Breast epithelium (tissue), 4 donors: Measurements from ENCODE around the gene STPG3. TPM values are rescaled to one million over a fixed set of nuclear protein-coding genes. Genes with fewer than 3 reads are reported as not detected.

ENCODE experiments used
- DNase-seq, 2 donors: peaks; one replicate each; pipeline ENCODE4 v3.0.0-alpha.2; 2019; ENCODE audit warnings: low spot score in 2 of 2
- H3K27ac ChIP-seq, 2 donors: fragments of 200-600 bp; sonication (generic) in 1 of 2; one replicate each; pipeline ENCODE4 v1.5.1; 2016 to 2019; ENCODE audit warnings: mild to moderate bottlenecking in 1 of 2
- H3K27me3 ChIP-seq, 2 donors: fragments of 200-600 bp; sonication (generic) in 1 of 2; one replicate each; pipeline versions ENCODE4 v1.5.1 to v1.6.0; 2017 to 2019; ENCODE audit warnings: control low read depth in 1 of 2, mild to moderate bottlenecking in 1 of 2
- H3K36me3 ChIP-seq: fragments of 200-600 bp; one replicate; pipeline ENCODE4 v1.5.1; 2019
- H3K4me1 ChIP-seq, 2 donors: fragments of 200-600 bp; sonication (generic); one replicate each; pipeline ENCODE4 v1.5.1; 2016 to 2019; ENCODE audit warnings: control low read depth in 1 of 2
- H3K4me3 ChIP-seq, 3 donors: fragments of 200-600 bp; sonication (generic); 1 replicate in 2 of 3; 2 replicates in 1 of 3; pipeline ENCODE4 v1.5.1; 2016 to 2019; ENCODE audit warnings: mild to moderate bottlenecking in 3 of 3, moderate library complexity in 2 of 3
- H3K9me3 ChIP-seq, 2 donors: fragments of 200-600 bp; sonication (generic) in 1 of 2; one replicate each; pipeline ENCODE4 v1.5.1; 2016 to 2019; ENCODE audit warnings: control low read depth in 1 of 2
- CTCF ChIP-seq, 3 donors: fragments of 450-650 bp; IDR thresholded peaks; one replicate each; pipeline ENCODE4 v1.5.1; 2016 to 2017; ENCODE audit warnings: antibody characterized with exemption in 3 of 3, mild to moderate bottlenecking in 3 of 3, moderate library complexity in 3 of 3
- POLR2A ChIP-seq: fragments of 450-650 bp; IDR thresholded peaks from one replicate; pipeline ENCODE4 v1.6.1; 2016; ENCODE audit warnings: antibody characterized with exemption, mild to moderate bottlenecking, moderate library complexity
- POLR2AphosphoS5 ChIP-seq, 3 donors: sonication (generic); formaldehyde crosslinking; IDR thresholded peaks; one replicate each; pipeline ENCODE4 v1.6.1; 2017; ENCODE audit warnings: antibody characterized with exemption in 3 of 3
- intact Hi-C: fragments of 100-400 bp; cut with DNase I; formaldehyde crosslinking; loops from one replicate; pipeline ENCODE4 v1.15.1; 2023; ENCODE audit warnings: low total_unique reads
- total RNA-seq, 3 donors: library from RNA; depleted of rRNA; stranded (reverse); fragments of >200 nt; gene quantifications; one replicate each; pipeline ENCODE4 v1.1.0, GENCODE V29; 2016

STPG3 gene
- total RNA-seq, 3 donors from 2014 or later: not detected

DNA sequence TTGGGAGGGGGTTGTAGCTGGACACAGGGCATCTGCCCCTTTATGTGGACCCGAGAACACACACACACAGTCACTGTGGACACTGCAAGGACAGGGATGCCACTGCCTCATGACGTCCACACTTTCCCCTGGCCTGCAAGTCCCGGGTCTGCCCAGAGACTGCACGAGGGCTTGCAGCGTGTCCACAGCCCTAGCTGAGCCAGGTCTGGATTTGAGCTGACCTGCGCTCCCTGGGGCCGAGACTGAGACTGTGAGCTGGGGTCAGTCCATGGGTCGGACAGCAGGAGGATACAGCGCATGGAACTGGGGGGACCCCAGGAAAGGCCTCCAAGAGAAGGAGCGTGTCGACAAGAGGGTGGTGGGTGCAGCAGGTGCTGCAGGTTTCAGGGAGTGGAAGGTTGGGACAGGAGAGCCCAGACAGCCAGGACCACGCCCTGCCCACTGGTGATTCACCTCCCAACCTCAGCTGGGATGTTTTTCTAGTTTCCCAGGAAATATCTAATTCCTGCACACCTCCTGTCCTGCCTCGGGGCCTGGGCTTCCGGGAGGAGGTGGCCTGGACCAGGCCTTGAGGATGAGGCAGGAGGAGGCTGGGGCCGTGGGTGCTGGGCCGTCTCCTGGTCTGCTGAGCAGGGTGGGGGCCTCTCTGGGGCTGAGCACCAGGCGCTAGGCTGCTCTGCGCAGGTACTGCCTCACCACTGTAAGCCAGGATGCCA, 24.6 kb upstream of the STPG3 start:
- intact Hi-C loops: loop anchor here (5.0 kb wide), 1 partner anchor 94 kb away; no protein-coding TSS in a partner anchor
- Histone ChIP-seq H3K36me3 (no peaks in the 10 kb centered on the region), H3K4me1 (peaks cover 7% of the 10 kb centered on the region in 2 donors), H3K4me3 (peak overlapping the region in 1 of 3 donors; percentile 25), H3K27ac (peak overlapping the region; percentile 53 to 78), H3K27me3 (peaks cover 4 to 35% of the 10 kb centered on the region in 2 donors), H3K9me3 (no peaks in the 10 kb centered on the region)
- DNase-seq: no peak
- no peak for TF ChIP-seq POLR2AphosphoS5 (IDR thresholded peaks at IDR 0.05)
- no peak for TF ChIP-seq CTCF (IDR thresholded peaks at IDR 0.05)
- no peak for TF ChIP-seq POLR2A

- intact Hi-C loops: loop anchor here (5.0 kb wide), 1 partner anchor 95 kb away; no protein-coding TSS in a partner anchor
- Histone ChIP-seq H3K36me3 (no peaks in the 10 kb centered on the region), H3K27ac (peak within 1 kb of the TSS; percentile 53 to 78), H3K9me3 (no peaks in the 10 kb centered on the region), H3K4me1 (peaks cover 7% of the 10 kb centered on the region in 2 donors), H3K4me3 (peak within 1 kb of the TSS in 2 of 3 donors; percentile 6 to 25), H3K27me3 (peaks cover 4 to 43% of the 10 kb centered on the region in 2 donors)
- TF ChIP-seq POLR2A: no peak
- peak; percentile 57 to 99 (median 89) for TF ChIP-seq CTCF (IDR thresholded peaks at IDR 0.05)
- peak in 1 of 3 donors; percentile 61 for TF ChIP-seq POLR2AphosphoS5 (IDR thresholded peaks at IDR 0.05)
- DNase-seq: peak; percentile 76 to 89
Measured at GRCh38 chr9:137227054-137227852, 23.8 kb upstream of the STPG3 start, which contains the start of gene RNF224. RNF224 (plus strand) TSS chr9:137227502; CDS start chr9:137228336, 834 bp downstream.

DNA sequence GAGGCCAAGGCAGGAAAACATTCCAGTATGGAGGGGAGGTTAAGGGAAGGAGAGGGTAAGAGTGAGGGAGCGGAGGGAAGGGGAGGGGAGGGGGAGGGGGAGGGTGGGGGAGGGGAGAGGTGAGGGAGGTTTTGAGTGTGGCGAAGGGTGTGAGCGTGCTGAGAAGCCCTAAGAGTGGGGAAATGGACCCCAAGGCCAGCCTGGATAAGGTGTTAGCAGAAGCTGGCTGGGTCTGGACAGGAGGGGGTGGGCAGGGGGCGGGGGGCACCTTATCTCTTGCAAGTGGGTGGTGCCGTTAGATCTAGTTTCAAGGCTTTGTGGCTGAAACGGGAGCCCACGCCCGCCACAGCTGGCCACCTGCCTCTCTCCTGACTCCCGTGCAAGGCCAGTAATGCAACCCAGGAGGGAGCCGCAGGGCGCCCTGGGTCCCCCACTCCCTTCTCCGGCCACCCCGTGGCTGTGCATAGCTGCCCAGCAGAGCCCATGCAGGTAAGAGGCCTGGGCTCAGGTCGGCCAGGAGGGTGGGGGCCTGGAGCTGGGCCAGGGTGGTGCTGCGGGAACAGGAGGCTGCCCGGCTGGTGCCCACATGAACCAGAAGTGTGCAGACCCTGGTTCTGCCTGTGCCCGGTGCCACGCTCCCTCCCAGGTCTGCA, 23.1 kb upstream of the STPG3 start:
- Histone ChIP-seq H3K4me3 (no peak overlapping the region), H3K9me3 (no peaks in the 10 kb centered on the region), H3K36me3 (no peaks in the 10 kb centered on the region), H3K27ac (no peak overlapping the region), H3K27me3 (peaks cover 9 to 50% of the 10 kb centered on the region in 2 donors), H3K4me1 (peaks cover 7% of the 10 kb centered on the region in 2 donors)
- no peak for TF ChIP-seq POLR2A
- TF ChIP-seq CTCF (IDR thresholded peaks at IDR 0.05): no peak
- TF ChIP-seq POLR2AphosphoS5 (IDR thresholded peaks at IDR 0.05): no peak
- intact Hi-C loops: loop anchor here (5.0 kb wide), 1 partner anchor 96 kb away; no protein-coding TSS in a partner anchor
- DNase-seq: no peak

DNA sequence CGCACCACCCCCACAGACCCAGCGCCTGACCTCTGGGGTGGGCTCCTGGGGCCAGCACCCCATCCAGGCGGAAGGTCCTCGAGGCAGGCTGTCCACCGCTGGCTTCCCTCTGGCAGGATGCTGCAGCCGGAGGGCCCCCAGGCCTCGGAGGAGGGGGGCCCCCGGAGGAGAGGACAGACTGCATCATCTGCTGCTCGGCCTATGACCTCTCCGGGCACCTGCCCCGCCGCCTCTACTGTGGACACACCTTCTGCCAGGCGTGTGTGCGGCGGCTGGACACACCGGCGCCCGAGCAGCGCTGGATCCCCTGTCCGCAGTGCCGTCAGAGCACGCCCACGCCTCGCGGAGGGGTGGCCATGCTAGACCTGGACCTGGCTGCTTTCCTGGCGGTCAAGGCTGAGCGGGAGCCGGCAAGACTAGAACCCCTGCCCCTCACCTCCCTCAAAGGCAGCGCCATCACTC, 22.5 kb upstream of the STPG3 start:
- H3K36me3 ChIP-seq: no peaks in the 10 kb centered on the region
- intact Hi-C loops: loop anchor here (5.0 kb wide), 1 partner anchor 96 kb away; no protein-coding TSS in a partner anchor
- DNase-seq: no peak
- TF ChIP-seq CTCF (IDR thresholded peaks at IDR 0.05) (no peak), POLR2AphosphoS5 (IDR thresholded peaks at IDR 0.05) (no peak), POLR2A (no peak)
- H3K27me3 ChIP-seq: peaks cover 9 to 56% of the 10 kb centered on the region in 2 donors
- H3K4me1 ChIP-seq: peaks cover 7% of the 10 kb centered on the region in 2 donors
- no peak overlapping the region for H3K4me3 ChIP-seq
- no peak overlapping the region for H3K27ac ChIP-seq
- no peaks in the 10 kb centered on the region for H3K9me3 ChIP-seq
